HG02642 (cell line): ENCODE data around the gene GPC3.
"Not testable (repeated sequence)": the region's sequence is repeated elsewhere in the genome, so short reads cannot be mapped to it uniquely, and the experiment has no call there.

ENCODE experiments used
- ATAC-seq: cut with Tn5 transposase; IDR thresholded peaks from one replicate; pipeline ENCODE4 v1.9.1; 2021; ENCODE audit warnings: mild to moderate bottlenecking; ENCODE audit not compliant: unreplicated experiment, poor library complexity

Gene GPC3

GRCh38 chrX:133793626-133794025 lies 191.8 kb downstream of the GPC3 start:
- ATAC-seq: no peak

DNA sequence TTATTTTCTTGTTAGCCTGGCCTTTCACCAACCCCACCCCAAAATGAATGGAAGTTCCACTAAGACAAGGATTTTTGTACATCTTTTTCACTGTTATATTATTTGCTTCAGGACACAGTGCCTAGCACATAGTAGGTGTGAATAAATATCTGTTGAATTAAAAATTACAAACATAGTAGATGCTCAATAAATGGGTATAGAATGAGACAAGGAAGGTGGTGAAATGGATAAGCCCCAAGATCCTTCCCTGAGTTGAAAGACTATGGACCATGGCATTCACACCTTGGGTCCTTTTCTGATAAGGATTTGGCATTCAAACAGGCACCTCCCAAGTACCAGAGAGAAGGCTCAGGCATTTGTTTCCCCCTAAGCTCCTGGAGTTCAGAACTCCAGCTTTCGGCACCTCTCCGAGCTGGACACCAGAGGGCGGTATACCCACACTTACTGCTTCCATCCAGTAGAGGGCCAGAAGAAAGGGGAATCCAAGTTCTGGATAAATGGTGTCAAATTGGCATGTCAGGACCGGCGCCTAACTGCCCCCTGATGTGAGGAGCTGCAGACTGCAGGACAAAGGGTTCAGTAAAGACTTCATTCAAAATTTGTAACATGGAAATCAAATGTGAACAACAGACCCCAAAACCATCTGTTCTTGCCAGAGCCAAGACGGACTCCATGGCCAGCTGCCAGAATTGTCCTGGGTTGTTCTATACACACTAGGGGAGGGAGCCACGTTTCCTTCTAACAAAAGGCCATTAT lies 193.0 kb downstream of the GPC3 start:
- ATAC-seq: peak; percentile 70

GRCh38 chrX:133789829-133790228 lies 195.6 kb downstream of the GPC3 start:
- ATAC-seq: no peak

DNA sequence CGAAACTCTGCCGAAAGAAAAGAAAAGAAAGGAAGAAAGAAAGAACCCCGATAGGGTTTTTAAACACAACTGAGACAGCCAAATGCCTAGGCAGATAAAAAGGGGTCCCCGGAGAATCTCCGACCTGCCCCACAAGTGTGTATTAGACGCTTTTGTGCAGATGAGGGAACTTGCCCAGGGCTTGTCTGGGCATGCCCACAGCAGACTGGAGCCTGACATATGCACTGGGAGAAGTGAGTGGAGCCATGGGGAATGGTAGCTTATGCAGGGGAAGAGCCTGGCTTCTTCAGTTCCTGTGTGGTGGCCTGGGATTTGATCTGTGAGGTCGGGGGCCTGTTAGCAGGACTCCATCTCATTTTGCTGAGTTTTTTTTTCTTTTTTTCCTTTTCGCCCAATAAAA lies 199.0 kb downstream of the GPC3 start:
- no peak for ATAC-seq

GRCh38 chrX:133783274-133783673 lies 202.1 kb downstream of the GPC3 start:
- peak; percentile 87 for ATAC-seq

DNA sequence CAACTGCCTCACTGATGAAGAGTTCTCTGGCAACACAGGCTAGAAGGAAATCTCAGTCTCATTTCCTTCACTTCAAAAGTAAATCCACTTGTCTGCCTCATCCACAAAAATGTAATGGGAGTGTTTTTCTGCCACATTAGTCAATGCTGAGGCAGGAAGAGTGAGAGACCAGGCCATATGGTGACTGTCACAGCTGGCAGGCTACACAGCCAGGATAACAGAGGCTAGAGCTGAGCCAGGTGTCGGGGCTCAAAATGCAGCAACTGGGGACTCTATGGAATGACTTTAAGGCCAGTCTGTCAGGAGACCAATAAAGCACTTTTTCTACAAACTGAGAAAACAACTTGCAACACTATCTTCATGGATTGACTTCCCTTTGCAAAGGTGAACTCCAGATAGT lies 204.2 kb downstream of the GPC3 start:
- ATAC-seq: no peak

DNA sequence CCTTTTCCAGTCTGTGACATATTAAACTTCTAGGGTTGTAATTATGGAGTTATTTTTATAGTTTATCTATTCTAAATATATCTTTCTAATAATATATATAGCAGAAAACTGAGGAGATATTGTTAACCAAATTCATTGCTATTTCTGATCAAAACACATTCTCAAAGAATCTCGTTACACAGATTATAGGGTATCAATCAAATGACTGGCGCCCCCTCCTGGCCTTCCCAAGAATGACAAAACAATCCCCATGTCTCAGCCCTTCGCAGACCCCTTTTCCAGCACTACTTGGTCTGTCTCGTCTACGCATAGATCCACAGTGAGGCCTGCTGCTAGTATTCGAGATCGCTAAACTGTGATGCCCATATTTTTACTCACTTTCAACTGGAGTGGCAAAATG lies 209.3 kb downstream of the GPC3 start:
- ATAC-seq: no peak

GRCh38 chrX:133774807-133775206 lies 210.6 kb downstream of the GPC3 start:
- ATAC-seq: no peak

DNA sequence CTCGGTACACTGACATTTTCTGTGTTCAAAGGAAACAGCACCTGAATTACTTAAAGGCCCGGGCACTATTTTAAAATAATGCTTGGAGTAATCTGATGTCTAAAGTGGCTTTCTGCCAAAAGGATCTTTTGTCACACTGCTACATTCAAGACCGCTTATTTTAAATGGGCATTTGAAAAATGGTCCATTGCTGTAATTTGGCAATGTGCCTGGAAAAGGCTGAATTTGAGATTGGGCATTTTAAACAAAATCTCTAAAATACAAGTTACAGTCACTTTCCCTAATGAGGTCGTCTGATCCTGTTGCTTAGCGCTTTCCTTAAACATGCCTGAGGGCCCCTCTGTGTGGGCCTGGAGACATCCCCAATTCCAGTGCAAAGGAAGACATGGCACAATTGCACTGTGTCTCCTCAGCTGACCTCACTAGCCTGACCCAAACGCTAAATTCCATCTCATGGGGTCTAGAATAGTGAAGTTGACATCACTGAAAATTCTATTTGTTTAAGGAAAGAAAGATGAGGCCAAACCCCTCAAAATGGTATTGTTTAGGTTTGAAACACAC lies 214.2 kb downstream of the GPC3 start:
- ATAC-seq: no peak

- ATAC-seq: not testable (repeated sequence)
These were observed 222.3 kb downstream of the GPC3 start for GRCh38 chrX:133762976-133763548.

- ATAC-seq: no peak
These were observed 230.7 kb downstream of the GPC3 start for GRCh38 chrX:133754657-133755056.

DNA sequence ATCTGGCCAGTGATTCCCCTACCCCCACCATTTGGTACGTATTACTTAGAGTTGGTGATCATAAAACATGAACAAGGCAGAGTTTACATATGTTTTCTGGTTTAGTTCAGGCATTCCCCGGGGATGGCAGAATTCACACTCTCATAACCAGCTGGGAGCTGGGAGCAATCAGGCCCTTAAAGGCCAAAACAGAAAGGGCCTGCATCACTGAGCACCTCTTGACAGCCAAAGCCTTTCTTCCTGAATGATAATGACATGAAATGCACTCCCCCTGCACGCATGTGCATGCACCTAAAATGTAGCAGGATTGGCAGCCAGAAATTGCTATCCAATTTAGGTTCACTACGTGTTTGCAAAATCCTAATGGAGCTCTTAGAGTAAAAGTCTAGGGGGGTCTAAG lies 235.4 kb downstream of the GPC3 start:
- no peak for ATAC-seq

DNA sequence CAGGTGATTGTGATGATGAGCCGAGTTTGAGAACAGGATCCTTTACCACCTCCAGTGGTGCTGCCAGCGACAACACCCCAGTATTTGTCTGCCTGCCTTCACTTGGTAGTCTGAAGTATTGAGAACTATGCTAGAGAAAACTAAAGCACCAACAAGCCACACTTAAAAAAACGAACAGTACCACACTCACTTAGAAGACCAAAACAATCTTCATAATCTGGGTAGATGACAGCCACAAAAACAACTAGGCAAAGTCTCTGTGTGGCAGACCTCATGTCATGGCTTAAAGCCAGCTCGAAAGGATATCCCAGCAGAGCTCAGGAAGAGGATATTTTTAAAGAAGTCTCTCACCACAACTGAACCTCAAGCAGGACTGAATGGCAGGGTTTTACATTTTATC lies 236.0 kb downstream of the GPC3 start:
- ATAC-seq: no peak

- no peak for ATAC-seq
These were observed 238.2 kb downstream of the GPC3 start for GRCh38 chrX:133747196-133747595.

- ATAC-seq: no peak
These were observed 238.8 kb downstream of the GPC3 start for GRCh38 chrX:133746593-133746992.

DNA sequence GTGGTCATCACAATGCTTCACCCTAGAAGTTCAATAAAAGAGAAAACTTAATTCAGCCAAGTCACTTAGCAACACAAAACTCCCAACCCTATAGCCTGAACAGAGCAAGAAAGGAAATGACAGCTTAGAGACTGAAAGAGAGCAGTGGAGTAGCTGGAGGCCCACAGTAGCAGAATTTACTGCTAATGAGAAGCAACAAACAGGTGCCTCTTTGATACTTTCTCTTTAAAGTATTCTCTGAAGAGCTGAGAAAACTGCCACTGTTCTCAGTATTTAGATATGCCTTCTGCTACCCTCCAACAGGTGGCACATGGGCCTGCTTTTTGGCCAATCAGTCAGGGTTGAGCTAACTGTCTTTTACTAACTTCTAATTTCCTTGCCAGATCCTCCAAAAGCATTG lies 240.0 kb downstream of the GPC3 start:
- ATAC-seq: no peak

- ATAC-seq: no peak
These were observed 242.6 kb downstream of the GPC3 start for GRCh38 chrX:133742602-133743305.

- no peak for ATAC-seq
These were observed 244.1 kb downstream of the GPC3 start for GRCh38 chrX:133741303-133741702.

- no peak for ATAC-seq
These were observed 258.8 kb downstream of the GPC3 start for GRCh38 chrX:133726642-133727041.

GRCh38 chrX:133726211-133726630 lies 259.2 kb downstream of the GPC3 start:
- ATAC-seq: no peak

DNA sequence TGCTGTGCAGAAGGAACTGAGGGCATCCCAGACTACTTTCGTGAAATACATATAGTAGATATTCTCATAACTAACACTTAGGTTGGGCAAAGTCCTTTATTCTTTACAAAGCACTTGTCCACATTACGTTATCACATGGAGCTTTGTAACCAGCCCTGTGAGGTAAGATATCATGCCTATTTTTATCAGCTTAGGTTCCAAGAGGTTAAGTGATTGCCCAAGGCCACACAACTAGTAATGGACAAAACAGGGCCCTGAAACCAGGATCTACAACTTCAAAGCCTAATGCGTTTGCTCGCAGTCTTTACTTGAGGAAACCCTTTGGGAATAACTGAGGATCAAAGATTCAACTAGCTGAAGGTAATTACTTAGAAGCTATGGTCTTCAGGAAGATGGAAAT lies 261.5 kb downstream of the GPC3 start:
- ATAC-seq: no peak
